HEK293 (cell line): ENCODE measurements around the gene CDC42EP2.

Experiments
- CTCF ChIA-PET: fragments of 350-600 bp; formaldehyde crosslinking; extraction: SDS; loops from one replicate; lab custom pipeline; 2021; ENCODE audit warnings: antibody characterized with exemption; lab: Yijun Ruan, JAX
- POLR2A ChIA-PET: fragments of 300-600 bp; formaldehyde crosslinking; extraction: SDS; loops from one replicate; lab custom pipeline; 2020; ENCODE audit warnings: antibody characterized with exemption, inconsistent platforms; lab: Yijun Ruan, JAX
- H3K27ac ChIP-seq: fragments of 200-500 bp; sonication (Bioruptor generic); 2 replicates; pipeline ENCODE4 v1.5.1; 2014; ENCODE audit warnings: low read depth, low read length, control low read depth, inconsistent platforms; ENCODE audit errors: extremely low read depth
- H3K36me3 ChIP-seq, 2 experiments: fragments of 200-500 bp in 1 of 2; sonication (Bioruptor generic) in 1 of 2; 1 replicate in 1 of 2; 2 replicates in 1 of 2; pipeline ENCODE4 v1.5.1; 2014 to 2017; ENCODE audit warnings: inconsistent platforms in 2 of 2, low read length in 2 of 2; ENCODE audit not compliant: control insufficient read depth in 2 of 2, insufficient read depth in 1 of 2
- H3K4me1 ChIP-seq: fragments of 200-500 bp; sonication (Bioruptor generic); 2 replicates; pipeline ENCODE4 v1.5.1; 2014; ENCODE audit warnings: mild to moderate bottlenecking, low read length, inconsistent platforms; ENCODE audit not compliant: control insufficient read depth, insufficient read depth
- H3K4me3 ChIP-seq: 2 replicates; pipeline ENCODE4 v1.5.1; 2011; ENCODE audit warnings: low read depth, mild to moderate bottlenecking, control low read depth, low read length, moderate library complexity
- H3K9me3 ChIP-seq: fragments of 200-500 bp; sonication (Bioruptor generic); 2 replicates; pipeline ENCODE4 v1.5.1; 2014; ENCODE audit warnings: low read depth, low read length, inconsistent platforms; ENCODE audit not compliant: control insufficient read depth, insufficient read depth
- SETDB1 ChIP-seq: IDR thresholded peaks from one replicate; pipeline ENCODE4 v1.6.1; 2017; ENCODE audit warnings: mild to moderate bottlenecking, low read length, moderate library complexity, mixed read lengths; ENCODE audit not compliant: insufficient read length
- ZNF16 ChIP-seq: fragments of 450-650 bp; formaldehyde crosslinking; IDR thresholded peaks from 2 replicates; pipeline ENCODE4 v1.5.1; 2016; ENCODE audit warnings: low read depth, missing biosample characterization, missing genetic modification characterization
- ZNF335 ChIP-seq: fragments of 450-650 bp; formaldehyde crosslinking; conservative IDR thresholded peaks from 2 replicates; pipeline ENCODE4 v1.5.1; 2016; ENCODE audit warnings: missing biosample characterization, missing genetic modification characterization
- ZNF394 ChIP-seq: fragments of 450-650 bp; formaldehyde crosslinking; IDR thresholded peaks from 2 replicates; pipeline ENCODE4 v1.5.1; 2016; ENCODE audit warnings: missing biosample characterization, missing genetic modification characterization, mild to moderate bottlenecking, moderate library complexity, borderline replicate concordance
- ZNF426 ChIP-seq: fragments of 450-650 bp; formaldehyde crosslinking; IDR thresholded peaks from 2 replicates; pipeline ENCODE4 v1.5.1; 2017; ENCODE audit warnings: missing biosample characterization, missing genetic modification characterization, mild to moderate bottlenecking, inconsistent platforms, moderate library complexity
- ZNF510 ChIP-seq: fragments of 450-650 bp; formaldehyde crosslinking; IDR thresholded peaks from 2 replicates; pipeline ENCODE4 v1.5.1; 2018; ENCODE audit warnings: mild to moderate bottlenecking, missing genetic modification characterization, missing biosample characterization; ENCODE audit not compliant: insufficient replicate concordance
- ZNF549 ChIP-seq: fragments of 450-650 bp; IDR thresholded peaks from 2 replicates; pipeline ENCODE4 v1.5.1; 2018; ENCODE audit warnings: missing biosample characterization, missing genetic modification characterization, mild to moderate bottlenecking, inconsistent platforms, moderate library complexity
- ZNF561 ChIP-seq: fragments of 450-650 bp; IDR thresholded peaks from 2 replicates; pipeline ENCODE4 v1.5.1; 2018; ENCODE audit warnings: missing biosample characterization, missing genetic modification characterization, borderline replicate concordance
- ZNF585B ChIP-seq: fragments of 450-650 bp; formaldehyde crosslinking; IDR thresholded peaks from 2 replicates; pipeline ENCODE4 v1.5.1; 2016; ENCODE audit warnings: missing biosample characterization, missing genetic modification characterization
- ZNF707 ChIP-seq: fragments of 450-650 bp; formaldehyde crosslinking; IDR thresholded peaks from 2 replicates; pipeline ENCODE4 v1.5.1; 2016; ENCODE audit warnings: missing biosample characterization, missing genetic modification characterization
- TF ChIP-seq, protein P1 (sequence below): fragments of 450-650 bp; formaldehyde crosslinking; IDR thresholded peaks from 2 replicates; pipeline ENCODE4 v1.5.1; 2016; ENCODE audit warnings: missing biosample characterization, missing genetic modification characterization
- TF ChIP-seq, protein P2 (sequence below): fragments of 450-650 bp; formaldehyde crosslinking; IDR thresholded peaks from 2 replicates; pipeline ENCODE4 v1.5.1; 2016; ENCODE audit warnings: missing biosample characterization, missing genetic modification characterization
- TF ChIP-seq, protein P3 (sequence below): fragments of 450-650 bp; formaldehyde crosslinking; IDR thresholded peaks from 2 replicates; pipeline ENCODE4 v1.5.1; 2016; ENCODE audit warnings: missing biosample characterization, missing genetic modification characterization, low read depth

Gene CDC42EP2

DNA sequence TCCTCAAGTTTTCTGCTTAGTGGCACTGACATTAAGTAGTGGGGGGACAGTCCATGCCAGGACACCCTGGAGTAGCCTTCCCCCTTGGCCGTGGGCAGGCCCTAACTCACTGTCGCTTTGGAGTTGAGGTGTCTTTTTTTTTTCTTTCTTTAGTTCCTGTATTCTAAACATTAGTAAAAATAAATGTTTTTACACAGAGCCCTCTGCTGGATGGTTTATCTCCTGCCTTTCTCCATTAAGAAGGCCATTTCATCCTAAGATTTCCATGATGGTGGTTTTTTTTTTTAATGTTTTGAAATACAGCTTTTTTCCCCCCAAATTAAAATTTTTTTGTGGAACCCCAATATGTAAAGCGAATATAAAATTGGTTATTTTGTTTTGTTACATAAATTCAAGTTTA lies 38.1 kb downstream of the CDC42EP2 start:
- no peaks in the 10 kb centered on the region for H3K4me1 ChIP-seq
- CTCF ChIA-PET, result interaction anchor here (0.6 to 2.2 kb wide), 18 partner anchors 9 to 900 kb away, joined by 3 to 15 read pairs (median 4); partner anchors contain the start of genes DPF2 and MALAT1
- no peaks in the 10 kb centered on the region for H3K9me3 ChIP-seq
- H3K4me3 ChIP-seq, result no peak overlapping the region
- TF ChIP-seq, protein P1, sequence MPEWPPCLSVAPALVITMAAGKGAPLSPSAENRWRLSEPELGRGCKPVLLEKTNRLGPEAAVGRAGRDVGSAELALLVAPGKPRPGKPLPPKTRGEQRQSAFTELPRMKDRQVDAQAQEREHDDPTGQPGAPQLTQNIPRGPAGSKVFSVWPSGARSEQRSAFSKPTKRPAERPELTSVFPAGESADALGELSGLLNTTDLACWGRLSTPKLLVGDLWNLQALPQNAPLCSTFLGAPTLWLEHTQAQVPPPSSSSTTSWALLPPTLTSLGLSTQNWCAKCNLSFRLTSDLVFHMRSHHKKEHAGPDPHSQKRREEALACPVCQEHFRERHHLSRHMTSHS (tag by site-specific recombination), result no peak
- TF ChIP-seq ZNF510 (tag by site-specific recombination) (no peak), SETDB1 (no peak), ZNF549 (tag by site-specific recombination) (no peak), ZNF585B (tag by site-specific recombination) (no peak), ZNF561 (tag by site-specific recombination) (no peak), ZNF426 (tag by site-specific recombination) (no peak), ZNF707 (no peak)
- TF ChIP-seq, protein P2, sequence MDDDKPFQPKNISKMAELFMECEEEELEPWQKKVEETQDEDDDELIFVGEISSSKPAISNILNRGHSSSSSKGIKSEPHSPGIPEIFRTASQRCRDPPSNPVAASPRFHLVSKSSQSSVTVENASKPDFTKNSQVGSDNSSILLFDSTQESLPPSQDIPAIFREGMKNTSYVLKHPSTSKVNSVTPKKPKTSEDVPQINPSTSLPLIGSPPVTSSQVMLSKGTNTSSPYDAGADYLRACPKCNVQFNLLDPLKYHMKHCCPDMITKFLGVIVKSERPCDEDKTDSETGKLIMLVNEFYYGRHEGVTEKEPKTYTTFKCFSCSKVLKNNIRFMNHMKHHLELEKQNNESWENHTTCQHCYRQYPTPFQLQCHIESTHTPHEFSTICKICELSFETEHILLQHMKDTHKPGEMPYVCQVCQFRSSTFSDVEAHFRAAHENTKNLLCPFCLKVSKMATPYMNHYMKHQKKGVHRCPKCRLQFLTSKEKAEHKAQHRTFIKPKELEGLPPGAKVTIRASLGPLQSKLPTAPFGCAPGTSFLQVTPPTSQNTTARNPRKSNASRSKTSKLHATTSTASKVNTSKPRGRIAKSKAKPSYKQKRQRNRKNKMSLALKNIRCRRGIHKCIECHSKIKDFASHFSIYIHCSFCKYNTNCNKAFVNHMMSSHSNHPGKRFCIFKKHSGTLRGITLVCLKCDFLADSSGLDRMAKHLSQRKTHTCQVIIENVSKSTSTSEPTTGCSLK, result no peak
- TF ChIP-seq, all 188 proteins: peak for 0
- POLR2A ChIA-PET, result interaction anchor here (0.6 to 2.0 kb wide), 5 partner anchors 10 to 155 kb away, joined by 3 to 8 read pairs (median 5); partner anchors contain the start of genes DPF2 and POLA2
- H3K27ac ChIP-seq, result no peak overlapping the region
- peaks cover 17 to 48% of the 10 kb centered on the region in 2 experiments for H3K36me3 ChIP-seq

DNA sequence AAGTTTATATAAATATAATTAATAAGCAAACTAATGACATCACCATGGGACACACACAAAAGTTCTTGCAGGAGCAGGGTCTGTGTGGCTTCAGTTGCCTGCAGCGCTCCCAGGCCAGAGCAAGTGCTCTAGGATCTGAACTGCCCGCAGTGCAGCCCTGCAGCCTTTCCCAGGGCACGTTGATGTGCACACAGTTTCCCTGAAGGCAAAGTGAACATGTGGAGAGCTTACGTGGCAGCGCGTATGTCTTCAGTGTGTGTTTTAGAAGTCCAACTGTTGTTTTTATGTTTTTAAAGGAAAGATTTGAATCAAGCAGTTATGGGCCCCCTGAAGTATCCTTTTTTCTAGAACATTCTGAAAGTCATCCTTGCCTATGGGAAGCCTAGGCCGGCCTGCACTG lies 38.7 kb downstream of the CDC42EP2 start:
- TF ChIP-seq ZNF335, result no peak
- TF ChIP-seq, protein P3, sequence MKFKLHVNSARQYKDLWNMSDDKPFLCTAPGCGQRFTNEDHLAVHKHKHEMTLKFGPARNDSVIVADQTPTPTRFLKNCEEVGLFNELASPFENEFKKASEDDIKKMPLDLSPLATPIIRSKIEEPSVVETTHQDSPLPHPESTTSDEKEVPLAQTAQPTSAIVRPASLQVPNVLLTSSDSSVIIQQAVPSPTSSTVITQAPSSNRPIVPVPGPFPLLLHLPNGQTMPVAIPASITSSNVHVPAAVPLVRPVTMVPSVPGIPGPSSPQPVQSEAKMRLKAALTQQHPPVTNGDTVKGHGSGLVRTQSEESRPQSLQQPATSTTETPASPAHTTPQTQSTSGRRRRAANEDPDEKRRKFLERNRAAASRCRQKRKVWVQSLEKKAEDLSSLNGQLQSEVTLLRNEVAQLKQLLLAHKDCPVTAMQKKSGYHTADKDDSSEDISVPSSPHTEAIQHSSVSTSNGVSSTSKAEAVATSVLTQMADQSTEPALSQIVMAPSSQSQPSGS (tag by site-specific recombination), result peak; percentile 50; the same call in 1 of the 2 replicates
- ChIA-PET CTCF (interaction anchor here (0.6 to 1.8 kb wide), 11 partner anchors 9 to 353 kb away, joined by 3 to 8 read pairs (median 3); partner anchors contain the start of gene MALAT1), POLR2A (interaction anchor here (0.6 to 1.5 kb wide), 4 partner anchors 16 to 154 kb away, joined by 3 to 5 read pairs (median 4); partner anchors contain the start of gene POLA2)
- no peak overlapping the region for H3K27ac ChIP-seq
- H3K4me3 ChIP-seq, result no peak overlapping the region
- H3K36me3 ChIP-seq, result peaks cover 11 to 42% of the 10 kb centered on the region in 2 experiments
- no peaks in the 10 kb centered on the region for H3K9me3 ChIP-seq
- H3K4me1 ChIP-seq, result no peaks in the 10 kb centered on the region

DNA sequence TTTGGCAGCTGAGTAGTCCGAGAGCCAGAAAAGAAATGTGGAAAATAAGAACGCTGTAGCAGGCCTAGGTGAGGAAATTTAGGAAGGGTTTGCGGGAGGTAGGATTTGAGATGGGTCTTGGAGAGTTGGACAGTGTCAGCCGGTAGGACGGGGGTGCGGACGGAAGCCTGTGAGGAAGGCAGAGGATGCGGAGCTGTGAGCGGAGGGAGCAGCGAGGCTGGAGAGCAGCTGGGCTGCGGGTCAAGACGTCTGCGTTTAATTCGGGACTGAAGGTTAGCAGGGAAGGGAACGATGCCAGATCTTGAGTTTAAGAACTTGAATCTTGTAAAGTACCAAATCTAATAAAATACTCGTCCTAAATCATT lies 39.2 kb downstream of the CDC42EP2 start:
- H3K4me3 ChIP-seq, result no peak overlapping the region
- no peak for TF ChIP-seq ZNF16 (tag by site-specific recombination)
- TF ChIP-seq ZNF394 (tag by site-specific recombination), result 0 out of 2 replicates have a peak, but pooled peaks have one; percentile 43
- H3K4me1 ChIP-seq, result no peaks in the 10 kb centered on the region
- H3K27ac ChIP-seq, result no peak overlapping the region
- CTCF ChIA-PET, result interaction anchor here (0.7 to 1.8 kb wide), 5 partner anchors 10 to 187 kb away, joined by 4 to 8 read pairs (median 5); no protein-coding TSS in a partner anchor
- POLR2A ChIA-PET, result interaction anchor here (0.9 to 1.5 kb wide), 7 partner anchors 17 to 153 kb away, joined by 3 to 7 read pairs (median 5); partner anchors contain the start of genes DPF2, MALAT1, NEAT1 and POLA2
- H3K36me3 ChIP-seq, result peaks cover 8 to 37% of the 10 kb centered on the region in 2 experiments
- no peaks in the 10 kb centered on the region for H3K9me3 ChIP-seq
